Activated T-helper 2 cell treated with anti-CD3 and anti-CD28 coated beads, Interferon-gamma antibody, Interleukin-2, Interleukin-4, amounts not matched to agents 10 μg/mL and 5 μg/mL and 100 μg/mL, durations not matched to agents 14 hours and 24 hours and 36 hours (primary cell): Measurements from ENCODE around the gene TAF5L. TPM values are rescaled to one million over a fixed set of nuclear protein-coding genes. Genes with fewer than 3 reads are reported as not detected.
"Not testable (repeated sequence)": the region's sequence is repeated elsewhere in the genome, so short reads cannot be mapped to it uniquely, and the experiment has no call there.

ENCODE experiments used
- DNase-seq: peaks from one replicate; pipeline ENCODE4 v3.0.0; 2021; ENCODE audit warnings: low spot score
- H3K27ac Mint-ChIP-seq: one replicate; pipeline ENCODE4 v1.8.0; 2021; ENCODE audit warnings: mixed read lengths
- H3K27me3 Mint-ChIP-seq: one replicate; pipeline ENCODE4 v1.8.0; 2021; ENCODE audit warnings: low read depth, mixed read lengths
- H3K36me3 Mint-ChIP-seq: one replicate; pipeline ENCODE4 v1.8.0; 2021; ENCODE audit warnings: low read depth, mixed read lengths
- H3K4me1 Mint-ChIP-seq: one replicate; pipeline ENCODE4 v1.8.0; 2021; ENCODE audit warnings: low read depth, mixed read lengths
- H3K4me3 Mint-ChIP-seq: one replicate; pipeline ENCODE4 v1.8.0; 2021; ENCODE audit warnings: low read depth, mild to moderate bottlenecking, moderate library complexity, mixed read lengths
- H3K9me3 Mint-ChIP-seq: one replicate; pipeline ENCODE4 v1.8.0; 2021; ENCODE audit warnings: mixed read lengths
- intact Hi-C: fragments of 100-400 bp; cut with micrococcal nuclease; formaldehyde crosslinking; loops from one replicate; pipeline ENCODE4 v1.15.1; 2023
- total RNA-seq: library from RNA; stranded (reverse); gene quantifications from 2 replicates; pipeline ENCODE4 v1.2.3, GENCODE V29; 2022

TAF5L gene
- total RNA-seq, 1 donor from 2014 or later: 28.4 TPM

DNA sequence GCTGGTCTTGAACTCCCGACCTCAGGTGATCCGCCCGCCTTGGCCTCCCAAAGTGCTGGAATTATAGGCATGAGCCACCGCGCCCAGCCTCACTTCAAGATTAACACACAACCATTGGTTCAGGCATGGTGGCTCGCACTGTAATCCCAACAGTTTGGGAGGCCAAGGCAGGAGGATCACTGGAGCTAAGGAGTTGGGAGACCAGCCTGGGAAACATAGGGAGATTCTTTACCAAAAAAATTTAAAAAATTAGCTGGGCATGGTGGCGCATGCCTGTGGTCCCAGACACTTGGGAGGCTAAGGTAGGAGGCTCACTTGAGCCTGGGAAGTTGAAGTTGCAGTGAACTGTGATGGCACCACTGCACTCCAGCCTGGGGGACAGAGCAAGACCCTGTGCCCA is 30.0 kb downstream of the TAF5L start:
- H3K27me3 Mint-ChIP-seq, intact Hi-C loops, H3K27ac Mint-ChIP-seq, H3K9me3 Mint-ChIP-seq, H3K4me3 Mint-ChIP-seq, DNase-seq: not testable (repeated sequence)
- H3K36me3 Mint-ChIP-seq: peaks cover 62% of the 10 kb centered on the region
- peaks cover 15% of the 10 kb centered on the region for H3K4me1 Mint-ChIP-seq

DNA sequence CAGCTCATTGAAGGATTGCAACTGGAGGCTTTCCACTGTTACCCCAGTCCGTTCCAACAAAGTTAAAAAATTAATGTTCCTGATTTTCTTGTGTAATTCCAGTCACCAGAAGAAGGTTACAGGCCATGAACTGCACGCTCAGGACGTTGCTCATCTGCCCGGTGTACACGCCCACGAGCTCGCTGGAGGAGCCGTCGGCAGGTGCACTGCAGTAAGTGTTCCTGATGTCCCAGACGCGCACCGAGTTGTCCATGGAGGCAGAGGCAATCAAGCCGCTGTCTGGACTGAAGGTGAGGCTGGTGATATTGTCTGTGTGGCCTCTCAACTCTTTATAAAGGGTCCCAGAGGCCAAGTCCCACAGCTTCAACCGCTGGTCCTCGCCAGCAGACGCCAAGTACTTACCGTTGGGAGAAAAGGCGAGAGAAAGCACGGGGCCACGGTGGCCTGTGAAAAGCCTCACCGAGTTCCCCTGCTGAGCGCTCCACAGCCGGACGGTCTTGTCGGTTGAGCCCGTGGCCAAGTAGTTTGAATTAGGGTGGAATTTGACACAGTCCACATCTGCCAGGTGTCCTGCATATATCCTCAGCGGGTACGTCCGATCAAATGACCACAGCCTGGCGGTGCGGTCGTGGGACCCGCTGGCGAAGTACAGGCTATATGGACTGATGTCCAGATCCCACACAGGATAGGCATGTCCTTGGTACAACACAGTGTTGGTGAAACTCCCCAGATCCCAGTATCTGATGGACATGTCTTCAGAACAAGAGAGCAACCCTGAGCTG is 31.5 kb downstream of the TAF5L start:
- Mint-ChIP-seq H3K9me3 (no peaks in the 10 kb centered on the region), H3K27ac (no peak overlapping the region), H3K4me1 (peaks cover 11% of the 10 kb centered on the region), H3K4me3 (no peak overlapping the region), H3K36me3 (peaks cover 51% of the 10 kb centered on the region), H3K27me3 (no peaks in the 10 kb centered on the region)
- DNase-seq: no peak
- intact Hi-C loops: no loop called here

GRCh38 chr1:229593800-229594199 is 32.1 kb downstream of the TAF5L start:
- H3K36me3 Mint-ChIP-seq: peaks cover 49% of the 10 kb centered on the region
- no peaks in the 10 kb centered on the region for H3K27me3 Mint-ChIP-seq
- H3K9me3 Mint-ChIP-seq: no peaks in the 10 kb centered on the region
- DNase-seq: no peak
- peaks cover 9% of the 10 kb centered on the region for H3K4me1 Mint-ChIP-seq
- no peak overlapping the region for H3K27ac Mint-ChIP-seq
- intact Hi-C loops: no loop called here
- no peak overlapping the region for H3K4me3 Mint-ChIP-seq

- no peaks in the 10 kb centered on the region for H3K9me3 Mint-ChIP-seq
- intact Hi-C loops: no loop called here
- peaks cover 27% of the 10 kb centered on the region for H3K36me3 Mint-ChIP-seq
- no peaks in the 10 kb centered on the region for H3K27me3 Mint-ChIP-seq
- no peak overlapping the region for H3K4me3 Mint-ChIP-seq
- H3K27ac Mint-ChIP-seq: no peak overlapping the region
- DNase-seq: no peak
- H3K4me1 Mint-ChIP-seq: peaks cover 1% of the 10 kb centered on the region
Observed at GRCh38 chr1:229590119-229590518, 35.8 kb downstream of the TAF5L start.

GRCh38 chr1:229585338-229585737 is 40.6 kb downstream of the TAF5L start:
- H3K4me3 Mint-ChIP-seq: no peak overlapping the region
- H3K4me1 Mint-ChIP-seq: peaks cover 1% of the 10 kb centered on the region
- H3K36me3 Mint-ChIP-seq: no peaks in the 10 kb centered on the region
- intact Hi-C loops: no loop called here
- no peak for DNase-seq
- H3K9me3 Mint-ChIP-seq: no peaks in the 10 kb centered on the region
- H3K27ac Mint-ChIP-seq: no peak overlapping the region
- H3K27me3 Mint-ChIP-seq: peaks cover 2% of the 10 kb centered on the region

DNA sequence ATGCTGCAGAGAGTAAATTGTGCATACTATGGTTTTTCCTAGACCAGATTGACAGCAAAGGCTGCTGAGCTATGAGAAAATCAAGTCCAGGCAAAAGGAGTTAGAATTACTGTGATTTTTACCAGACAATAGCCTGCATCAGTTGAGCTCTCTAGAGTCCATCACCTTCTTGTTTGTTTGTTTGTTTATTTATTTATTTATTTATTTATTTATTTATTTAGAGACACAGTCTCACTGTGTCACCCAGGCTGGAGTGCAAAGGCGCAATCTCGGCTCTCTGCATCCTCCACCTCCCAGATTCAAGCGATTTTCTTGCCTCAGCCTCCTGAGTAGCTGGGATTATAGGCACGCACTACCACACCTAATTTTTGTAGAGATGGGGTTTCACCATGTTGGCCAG is 43.2 kb downstream of the TAF5L start:
- intact Hi-C loops: no loop called here
- H3K36me3 Mint-ChIP-seq: no peaks in the 10 kb centered on the region
- peaks cover 4% of the 10 kb centered on the region for H3K4me1 Mint-ChIP-seq
- DNase-seq: no peak
- no peak overlapping the region for H3K4me3 Mint-ChIP-seq
- H3K27ac Mint-ChIP-seq: no peak overlapping the region
- H3K9me3 Mint-ChIP-seq: no peaks in the 10 kb centered on the region
- H3K27me3 Mint-ChIP-seq: peaks cover 16% of the 10 kb centered on the region

DNA sequence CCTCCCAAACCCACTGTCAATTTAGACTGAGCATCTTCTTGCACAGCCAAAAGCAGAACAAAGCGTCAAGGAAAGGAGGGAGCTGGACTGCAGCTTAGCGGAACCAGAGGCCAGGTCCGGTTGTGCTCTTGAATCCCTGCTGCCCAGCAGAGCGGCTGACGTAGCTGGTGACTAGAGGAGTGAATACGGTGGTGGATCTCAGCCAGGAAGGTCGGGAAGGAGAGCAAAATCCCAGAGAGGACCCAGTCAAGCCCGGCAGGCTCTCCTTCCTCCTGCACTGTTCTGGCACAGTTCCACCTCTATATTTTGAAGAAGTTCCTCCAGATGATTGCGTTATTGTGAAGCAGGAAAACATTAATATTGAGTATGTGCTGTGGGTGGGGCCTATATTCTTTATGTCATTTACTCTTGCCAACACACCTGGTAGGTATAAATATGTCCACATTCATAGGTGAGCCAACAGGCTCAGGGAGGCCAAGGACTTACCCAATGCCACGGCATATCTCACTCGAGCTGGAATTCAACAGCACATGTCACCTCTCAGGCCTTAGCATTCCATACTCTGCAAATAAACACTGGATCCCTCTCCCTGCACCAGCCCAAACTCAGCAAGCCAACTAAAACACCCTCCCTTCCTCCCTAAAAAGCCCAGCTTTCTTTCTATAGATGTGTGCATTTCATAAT is 43.8 kb downstream of the TAF5L start:
- Mint-ChIP-seq H3K36me3 (no peaks in the 10 kb centered on the region), H3K27ac (no peak overlapping the region), H3K4me3 (no peak overlapping the region), H3K27me3 (peaks cover 17% of the 10 kb centered on the region), H3K9me3 (no peaks in the 10 kb centered on the region), H3K4me1 (peaks cover 3% of the 10 kb centered on the region)
- no peak for DNase-seq
- intact Hi-C loops: no loop called here

DNA sequence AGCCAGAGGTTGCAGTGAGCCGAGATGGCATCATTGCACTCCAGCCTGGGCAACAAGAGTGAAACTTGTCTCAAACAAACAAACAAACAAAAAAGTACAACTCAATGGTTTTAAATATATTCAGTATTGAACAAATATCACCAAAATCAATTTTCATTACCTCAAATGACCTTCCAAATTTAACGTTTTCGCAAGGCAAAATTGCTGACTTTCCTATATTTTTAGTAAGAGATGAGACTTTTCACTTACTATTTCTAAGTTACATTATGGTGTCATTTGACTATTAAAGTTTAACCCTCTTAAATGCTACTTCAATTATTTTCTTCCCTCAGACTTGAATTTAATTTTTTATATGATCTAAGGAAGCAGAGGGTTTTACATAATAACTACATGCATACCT is 44.4 kb downstream of the TAF5L start:
- no peak overlapping the region for H3K27ac Mint-ChIP-seq
- H3K27me3 Mint-ChIP-seq: peaks cover 17% of the 10 kb centered on the region
- H3K36me3 Mint-ChIP-seq: no peaks in the 10 kb centered on the region
- H3K4me1 Mint-ChIP-seq: peaks cover 3% of the 10 kb centered on the region
- no peak for DNase-seq
- H3K4me3 Mint-ChIP-seq: no peak overlapping the region
- intact Hi-C loops: no loop called here
- H3K9me3 Mint-ChIP-seq: no peaks in the 10 kb centered on the region

- H3K36me3 Mint-ChIP-seq: no peaks in the 10 kb centered on the region
Observed at GRCh38 chr1:229579059-229579673, 46.8 kb downstream of the TAF5L start.

DNA sequence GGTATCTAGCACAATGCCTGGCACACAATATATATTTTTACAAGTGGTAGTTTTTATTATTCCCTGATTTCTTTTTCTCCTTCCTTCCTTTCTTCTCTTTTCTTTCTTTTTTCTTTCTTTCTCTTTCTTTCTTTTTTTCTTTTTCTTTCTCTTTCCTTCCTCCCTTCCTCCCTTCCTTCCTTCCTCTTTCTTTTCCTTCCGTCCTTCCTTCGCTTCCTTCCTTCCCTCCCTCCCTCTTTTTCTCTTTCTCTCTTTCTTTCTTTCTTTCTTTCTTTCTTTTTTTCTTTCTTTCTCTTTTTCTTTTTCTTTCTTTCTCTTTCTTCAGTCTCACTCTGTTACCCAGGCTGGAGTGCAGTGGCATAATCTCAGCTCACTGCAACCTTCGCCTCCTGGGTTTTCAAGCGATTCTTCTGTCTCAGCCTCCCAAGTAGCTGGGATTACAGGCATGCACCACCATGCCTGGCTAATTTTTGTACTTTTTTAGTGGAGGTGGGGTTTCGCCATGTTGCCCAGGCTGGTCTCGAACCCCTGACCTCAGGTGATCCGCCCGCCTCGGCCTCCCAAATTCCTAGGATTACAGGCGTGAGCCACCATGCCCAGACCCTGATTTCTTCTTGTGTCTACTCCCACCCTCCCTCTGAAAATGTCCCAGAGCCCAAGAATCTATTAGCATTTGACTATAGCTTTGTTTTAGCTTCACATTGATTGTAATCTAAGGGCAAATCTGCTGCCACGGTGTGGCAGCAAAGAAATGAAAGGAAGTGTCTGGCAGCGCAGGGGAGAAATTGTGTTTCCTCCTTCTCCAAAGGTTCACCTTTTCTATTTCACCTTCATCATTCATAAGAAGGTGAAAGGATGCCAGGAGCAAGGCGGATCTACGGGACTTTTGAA is 47.5 kb downstream of the TAF5L start:
- DNase-seq: no peak
- peaks cover 15% of the 10 kb centered on the region for H3K27me3 Mint-ChIP-seq
- no peak overlapping the region for H3K4me3 Mint-ChIP-seq
- no peaks in the 10 kb centered on the region for H3K36me3 Mint-ChIP-seq
- no peaks in the 10 kb centered on the region for H3K9me3 Mint-ChIP-seq
- H3K4me1 Mint-ChIP-seq: peaks cover 3% of the 10 kb centered on the region
- intact Hi-C loops: no loop called here
- H3K27ac Mint-ChIP-seq: no peak overlapping the region

More at GRCh38 chr1:229579059-229579673, 46.8 kb downstream of the TAF5L start:
- no peak for DNase-seq
- intact Hi-C loops: no loop called here
- Mint-ChIP-seq H3K27me3 (peaks cover 17% of the 10 kb centered on the region), H3K4me3 (no peak overlapping the region), H3K27ac (no peak overlapping the region), H3K4me1 (peaks cover 3% of the 10 kb centered on the region), H3K9me3 (no peaks in the 10 kb centered on the region)

- H3K27me3 Mint-ChIP-seq: peaks cover 17% of the 10 kb centered on the region
- DNase-seq: no peak
- H3K36me3 Mint-ChIP-seq: no peaks in the 10 kb centered on the region
- H3K27ac Mint-ChIP-seq: no peak overlapping the region
- peaks cover 8% of the 10 kb centered on the region for H3K4me1 Mint-ChIP-seq
- no peak overlapping the region for H3K4me3 Mint-ChIP-seq
- no peaks in the 10 kb centered on the region for H3K9me3 Mint-ChIP-seq
- intact Hi-C loops: no loop called here
Observed at GRCh38 chr1:229574679-229575442, 51.1 kb downstream of the TAF5L start.

DNA sequence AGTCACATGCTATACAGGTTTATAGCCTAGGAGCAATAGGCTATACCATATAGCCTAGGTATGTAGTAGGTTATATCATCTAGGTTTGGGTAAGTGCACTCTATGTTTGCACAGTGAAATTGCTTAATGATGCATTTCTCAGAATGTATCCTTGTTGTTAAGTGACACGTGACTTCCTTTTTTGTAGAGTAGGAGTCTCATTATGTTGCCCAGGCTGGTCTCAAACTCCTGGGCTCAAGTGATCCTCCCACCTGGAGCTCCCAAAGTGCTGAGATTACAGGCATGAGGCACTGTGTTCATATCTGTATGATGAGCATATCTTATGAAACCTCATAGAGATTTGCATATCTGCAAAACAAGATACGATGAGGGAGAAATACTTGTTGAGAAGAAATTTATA is 53.6 kb downstream of the TAF5L start:
- H3K27ac Mint-ChIP-seq: no peak overlapping the region
- no peaks in the 10 kb centered on the region for H3K36me3 Mint-ChIP-seq
- H3K4me1 Mint-ChIP-seq: peaks cover 5% of the 10 kb centered on the region
- DNase-seq: no peak
- H3K4me3 Mint-ChIP-seq: no peak overlapping the region
- H3K27me3 Mint-ChIP-seq: peaks cover 5% of the 10 kb centered on the region
- intact Hi-C loops: no loop called here
- no peaks in the 10 kb centered on the region for H3K9me3 Mint-ChIP-seq
